Heart left ventricle (tissue), 16 donors: ENCODE data around the gene MSANTD1. TPM values are rescaled to one million over a fixed set of nuclear protein-coding genes. Genes with fewer than 3 reads are reported as not detected.

ENCODE experiments used
- ATAC-seq, 4 donors: fragments of 200-7000 bp; cut with Tn5 transposase; one replicate each; pipeline ENCODE4 v1.9.1; 2020 to 2022; ENCODE audit warnings: moderate library complexity in 4 of 4, mild to moderate bottlenecking in 3 of 4, moderate number of reproducible peaks in 1 of 4
- DNase-seq, 5 donors: peaks; one replicate each; pipeline ENCODE4 v3.0.0-alpha.2; 2020
- H3K27ac ChIP-seq, 12 donors: fragments of 200-600 bp; sonication (generic) in 4 of 12; one replicate each; pipeline versions ENCODE4 v1.5.0 to v1.8.0; 2016 to 2022; ENCODE audit warnings: mild to moderate bottlenecking in 2 of 12
- H3K27me3 ChIP-seq, 9 donors: fragments of 200-600 bp; sonication (generic) in 2 of 9; one replicate each; pipeline versions ENCODE4 v1.5.1 to v1.8.0; 2016 to 2022; ENCODE audit warnings: mild to moderate bottlenecking in 3 of 9
- H3K36me3 ChIP-seq, 9 donors: fragments of 200-600 bp; sonication (generic) in 2 of 9; one replicate each; pipeline versions ENCODE4 v1.5.0 to v1.8.0; 2018 to 2022; ENCODE audit warnings: mild to moderate bottlenecking in 2 of 9
- H3K4me1 ChIP-seq, 12 donors: fragments of 200-600 bp; sonication (generic) in 4 of 12; one replicate each; pipeline versions ENCODE4 v1.5.0 to v1.8.0; 2016 to 2022; ENCODE audit warnings: mild to moderate bottlenecking in 3 of 12
- H3K4me3 ChIP-seq, 12 donors: fragments of 200-600 bp; sonication (generic) in 4 of 12; one replicate each; pipeline versions ENCODE4 v1.5.0 to v1.8.0; 2017 to 2022; ENCODE audit warnings: mild to moderate bottlenecking in 9 of 12, moderate library complexity in 4 of 12
- H3K9me3 ChIP-seq, 12 donors: fragments of 200-600 bp; sonication (generic) in 4 of 12; one replicate each; pipeline versions ENCODE4 v1.5.0 to v1.8.0; 2016 to 2022; ENCODE audit warnings: mild to moderate bottlenecking in 1 of 12
- CTCF ChIP-seq, 12 donors: fragments of 200-600 bp; sonication (generic) in 4 of 12; IDR thresholded peaks; one replicate each; pipeline versions ENCODE4 v1.5.0 to v1.8.0; 2018 to 2022; ENCODE audit warnings: antibody characterized with exemption in 12 of 12, mild to moderate bottlenecking in 5 of 12
- POLR2A ChIP-seq, 2 donors: fragments of 450-650 bp; IDR thresholded peaks; one replicate each; pipeline ENCODE4 v1.6.1; 2017; ENCODE audit warnings: antibody characterized with exemption in 2 of 2, mild to moderate bottlenecking in 2 of 2, moderate library complexity in 2 of 2
- WGBS, 4 donors: extraction: QIAGEN DNeasy Blood & Tissue Kit in 2 of 4; methylation state at CpG; one replicate each; pipeline versions ENCODE4 v1.1.5 to v1.1.7; 2013 to 2018; 5-methylcytosine and 5-hydroxymethylcytosine counted together
- intact Hi-C, 10 donors: fragments of 100-400 bp; cut with DNase I; formaldehyde crosslinking; loops; one replicate each; pipeline versions ENCODE4 v1.11.1 to v1.14.2; 2022
- polyA plus RNA-seq, 2 donors: library from polyadenylated mRNA; stranded (reverse); fragments of 200-250 nt; gene quantifications; one replicate each; pipeline ENCODE4 v1.2.3, GENCODE V29; 2013
- total RNA-seq, 9 donors: library from RNA; depleted of rRNA in 2 of 9; stranded (reverse); fragments of >200 nt in 2 of 9; fragmentation: NEBNext Ultra II Directional in 3 of 9; extraction: Animal tissue kit (Norgen Biotek cat#: 25700) in 3 of 9; gene quantifications; one replicate each; pipeline versions ENCODE4 v1.1.0 to v1.2.4, GENCODE V29; 2016 to 2023
- donor health status: ischemic (EF 13 %, LVEDD 7.1; RV severe dilation, severe dysfunction).
- donor health status: healthy with polysubstance abuse.
- donor health status: DM: no; HTN: yes; CAD: no.
- donor health status: DM: no; HTN: no; CAD: no.
- donor health status: ischemic (EF 25% LVEDD 6.9; RV normal size, moderate dysfunction).
- donor health status: ischemic (EF 25% LVEDD 5.7; RV mildly dilated, moderate dysfunction).
- donor health status: healthy.
- donor health status: DM: yes; HTN: yes; CAD: no.
- donor health status: ischemic (EF 35%, LVEDD 5.7; RV mildly dilated, moderate dysfunction).
- donor health status: nonischemic (EF 11% LVEDD 7.7; RV severe dilation, severe dysfunction).
- donor health status: DM: yes; HTN: yes; CAD: no.
- donor health status: PGD.
- donor health status: ischemic (EF 29% LVEDD 5.4; RV normal size, mild dysfunction).
- donor health status: nonischemic (EF 23%, LVEDD 6.1; RV moderate dilation, normal function).

The MSANTD1 gene
- total and polyA plus RNA-seq, 11 donors, result 0.30 to 0.93 (median 0.34) TPM; not detected in 2

- Histone ChIP-seq H3K9me3 (peaks cover 0 to 10% (median 3%) of the 10 kb centered on the region in 12 donors), H3K36me3 (no peaks in the 10 kb centered on the region), H3K27me3 (peaks cover 0 to 7% (median 0%) of the 10 kb centered on the region in 9 donors), H3K4me1 (peaks cover 0 to 17% (median 1%) of the 10 kb centered on the region in 12 donors), H3K27ac (no peak overlapping the region), H3K4me3 (no peak overlapping the region)
- intact Hi-C loops, result no loop called here
- no peak for ATAC-seq
- 74 to 88% (median 81%) methylated on average over 6 of the region's 6 CpGs for WGBS, 4 donors
- no peak for DNase-seq
- no peak for TF ChIP-seq POLR2A (IDR thresholded peaks at IDR 0.05)
- TF ChIP-seq CTCF (IDR thresholded peaks at IDR 0.05), result no peak
Observed at GRCh38 chr4:3283483-3283882, 34.5 kb downstream of the MSANTD1 start.

GRCh38 chr4:3283916-3284315, 35.0 kb downstream of the MSANTD1 start:
- Histone ChIP-seq H3K9me3 (peaks cover 0 to 10% (median 3%) of the 10 kb centered on the region in 12 donors), H3K4me3 (no peak overlapping the region), H3K27ac (no peak overlapping the region), H3K4me1 (peaks cover 0 to 21% (median 6%) of the 10 kb centered on the region in 12 donors), H3K27me3 (peaks cover 0 to 7% (median 0%) of the 10 kb centered on the region in 9 donors), H3K36me3 (no peaks in the 10 kb centered on the region)
- WGBS, 4 donors, result 82 to 88% (median 85%) methylated on average over 13 of the region's 13 CpGs
- DNase-seq, result no peak
- intact Hi-C loops, result no loop called here
- TF ChIP-seq CTCF (IDR thresholded peaks at IDR 0.05), result no peak
- TF ChIP-seq POLR2A (IDR thresholded peaks at IDR 0.05), result no peak
- ATAC-seq, result no peak

GRCh38 chr4:3284734-3285557, 36.0 kb downstream of the MSANTD1 start:
- no peak for DNase-seq

More at GRCh38 chr4:3284734-3285557, 36.0 kb downstream of the MSANTD1 start:
- Histone ChIP-seq H3K4me1 (peaks cover 0 to 24% (median 8%) of the 10 kb centered on the region in 12 donors), H3K4me3 (no peak overlapping the region), H3K36me3 (no peaks in the 10 kb centered on the region), H3K27me3 (peaks cover 0 to 7% (median 0%) of the 10 kb centered on the region in 9 donors), H3K27ac (no peak overlapping the region), H3K9me3 (peaks cover 0 to 10% (median 3%) of the 10 kb centered on the region in 12 donors)
- intact Hi-C loops, result no loop called here
- TF ChIP-seq CTCF (IDR thresholded peaks at IDR 0.05) (no peak), POLR2A (IDR thresholded peaks at IDR 0.05) (no peak)
- no peak for ATAC-seq
- WGBS, 4 donors, result 79 to 86% (median 84%) methylated on average over 22 to 24 of the region's 24 CpGs
